ENCODE results near the gene SURF6. TPM values are rescaled to one million over a fixed set of nuclear protein-coding genes. Genes with fewer than 3 reads are reported as not detected.

Gene SURF6
- total RNA-seq, 1 experiment from 2014 or later = 56.3 TPM

DNA sequence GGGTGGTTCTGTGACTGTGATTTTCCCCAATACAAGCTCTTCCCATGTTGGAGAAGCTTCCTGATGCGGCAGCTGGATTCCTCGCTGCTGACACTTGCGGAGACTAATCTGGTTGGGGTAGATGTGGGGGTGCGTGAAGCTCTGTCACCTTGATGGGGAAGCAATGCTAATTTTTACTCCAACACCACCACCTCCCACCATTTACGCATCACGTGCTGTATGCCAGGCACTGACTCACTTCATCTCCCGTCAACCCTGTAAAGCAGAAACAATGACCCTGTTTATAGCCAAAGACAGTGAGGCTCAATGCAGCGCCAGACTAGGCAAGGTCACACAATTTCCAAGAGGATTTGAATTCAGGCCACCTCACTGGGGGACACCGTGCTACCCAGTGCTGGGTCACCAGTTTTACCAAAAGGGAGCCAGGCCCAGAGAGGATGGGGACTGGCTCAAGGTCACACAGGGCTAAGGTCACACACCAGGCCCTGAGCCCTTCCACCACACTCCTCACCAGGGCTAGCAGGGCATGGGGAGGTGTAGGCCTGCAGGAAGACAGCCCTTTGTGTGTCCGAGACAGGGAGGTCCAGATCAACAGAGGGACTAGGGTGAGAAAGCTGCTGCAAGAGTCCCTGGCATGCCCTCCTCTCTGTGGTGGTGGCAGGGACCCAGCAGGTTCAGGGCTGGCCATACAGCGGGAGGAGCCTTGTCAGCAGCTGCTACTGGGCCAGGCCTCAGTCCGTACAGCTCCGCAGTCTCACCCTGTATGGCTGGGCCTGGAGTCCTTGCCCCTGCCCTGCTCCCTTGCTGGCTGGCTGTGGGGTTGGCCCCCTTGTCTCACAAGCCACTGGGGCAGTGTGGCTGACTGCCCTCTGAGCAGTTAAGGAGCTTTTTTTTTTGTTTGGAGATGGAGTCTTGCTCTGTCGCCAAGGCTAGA lies 43.4 kb upstream of the SURF6 start:
- no peak overlapping the region for H4K5ac ChIP-seq (ENCODE audit: insufficient read length, low read depth, low read length)
- H2BK12ac ChIP-seq (ENCODE audit: insufficient read length, low read depth, low read length) = no peak overlapping the region
- no peak overlapping the region; a peak in 1 of 5 replicates for H3K4me3 Mint-ChIP-seq
- H3K79me1 ChIP-seq (ENCODE audit: insufficient read depth, low read depth, low read length, poor library complexity, severe bottlenecking) = no peaks in the 10 kb centered on the region
- no peak overlapping the region for H3K9ac ChIP-seq (ENCODE audit: extremely low read depth, insufficient read length, low read length)
- H3K4me1 Mint-ChIP-seq = peaks cover 6 to 8% of the 10 kb centered on the region in 2 experiments
- no peak overlapping the region for H3K27ac Mint-ChIP-seq
- H3K79me2 ChIP-seq (ENCODE audit: insufficient read depth, low read length) = peaks cover 8% of the 10 kb centered on the region; the same call in 1 of the 2 replicates
- no peak overlapping the region for H3K23ac ChIP-seq (ENCODE audit: insufficient read length, low read depth, low read length)
- H3K4ac ChIP-seq (ENCODE audit: low read depth, low read length) = no peak overlapping the region
- no peaks in the 10 kb centered on the region for H3K27me3 ChIP-seq (ENCODE audit: insufficient read depth, low read length)
- H3K4me1 ChIP-seq (ENCODE audit: insufficient read depth, low read length) = no peaks in the 10 kb centered on the region
- no peak overlapping the region for H2BK15ac ChIP-seq (ENCODE audit: low read depth, low read length)
- H3K56ac ChIP-seq (ENCODE audit: insufficient read length, low read depth, low read length) = no peak overlapping the region
- peaks cover 30% of the 10 kb centered on the region for H3K27me3 Mint-ChIP-seq (ENCODE audit: low read depth)
- H2BK20ac ChIP-seq (ENCODE audit: low read depth, low read length, poor library complexity, severe bottlenecking) = no peak overlapping the region
- H2BK5ac ChIP-seq (ENCODE audit: insufficient read length, low read length) = no peak overlapping the region
- peaks cover 3% of the 10 kb centered on the region for H4K20me1 ChIP-seq (ENCODE audit: control insufficient read depth, insufficient read depth, insufficient read length)
- H3K23me2 ChIP-seq (ENCODE audit: insufficient read length, low read depth, low read length, poor library complexity, severe bottlenecking) = peaks cover 6% of the 10 kb centered on the region
- no peak overlapping the region for H3T11ph ChIP-seq (ENCODE audit: low read length)
- H4K8ac ChIP-seq (replicated peaks; ENCODE audit: insufficient read length, low read depth, low read length) = no peak overlapping the region
- WGBS (ENCODE audit: extremely low coverage, insufficient read length, low lambda C conversion rate) = no CpG with 5 or more reads among the region's 14 CpGs
- no peak for TF ChIP-seq CTCF (conservative IDR thresholded peaks at IDR 0.05)
- no peak overlapping the region for H3K27ac ChIP-seq (ENCODE audit: insufficient read length, low read depth, low read length)
- H3K9me3 ChIP-seq (ENCODE audit: control insufficient read depth, low read depth, low read length) = no peaks in the 10 kb centered on the region
- no peak overlapping the region for H2BK120ac ChIP-seq (ENCODE audit: low read depth, low read length, poor library complexity, severe bottlenecking)
- no peak overlapping the region for H2AK5ac ChIP-seq (ENCODE audit: insufficient read length, low read length)
- H3K14ac ChIP-seq (ENCODE audit: insufficient read depth, low read length) = no peak overlapping the region; the same call in 1 of the 2 replicates
- H3K36me3 Mint-ChIP-seq (ENCODE audit: insufficient read depth in 1 of 3, low read depth in 3 of 3) = peaks cover 6% of the 10 kb centered on the region in 3 experiments; a peak in 5 of 7 replicates
- no peak for DNase-seq
- H4K91ac ChIP-seq (ENCODE audit: insufficient read length, low read depth, low read length) = no peak overlapping the region
- no peak overlapping the region for H2AFZ ChIP-seq (ENCODE audit: low read length)
- H3K18ac ChIP-seq (ENCODE audit: insufficient read length, low read depth, low read length) = no peak overlapping the region
- H3K9me3 Mint-ChIP-seq = peaks cover 3 to 4% of the 10 kb centered on the region in 2 experiments; a peak in 3 of 5 replicates
- no peak overlapping the region for H3K4me2 ChIP-seq (ENCODE audit: insufficient read depth, insufficient read length, low read length)

Measured in H9 (cell line).